Adipose tissue (tissue), 3 donors: ENCODE data around the gene APBB2. TPM values are rescaled to one million over a fixed set of nuclear protein-coding genes. Genes with fewer than 3 reads are reported as not detected.

Experiments
- H3K27ac ChIP-seq: one replicate; pipeline ENCODE4 v1.5.1; 2013; ENCODE audit warnings: low read depth, low read length
- WGBS, 3 donors: extraction: QIAGEN DNeasy Blood & Tissue Kit; methylation state at CpG; one replicate each; pipeline ENCODE4 v1.1.7; 2013; 5-methylcytosine and 5-hydroxymethylcytosine counted together
- polyA plus RNA-seq, 3 donors: library from polyadenylated mRNA; stranded (reverse); fragments of 200-250 nt; gene quantifications; one replicate each; pipeline ENCODE4 v1.2.3, GENCODE V29; 2013
- donor health status: healthy with polysubstance abuse.
- donor health status: Bipolar disorder and iron deficiency.
- donor health status: healthy.

The APBB2 gene
- polyA plus RNA-seq, result 10 to 100 TPM in 2 of 3 donors, 1 to 10 TPM in 1; 6.1 to 36.6 (median 27.3) TPM

- H3K27ac ChIP-seq, result no peak within 1 kb of the TSS
- WGBS, 3 donors, result 0 to 1% (median 0%) methylated on average over 56 to 71 of the region's 71 CpGs
These were observed at the start of gene APBB2 for GRCh38 chr4:41214136-41214824. TSS of gene APBB2 (minus strand) at chr4:41214542. CDS start at chr4:41033254, 181,288 bp downstream.

GRCh38 chr4:41262198-41262597 is 47.9 kb upstream of the APBB2 start:
- H3K27ac ChIP-seq, result no peak overlapping the region
- 95 to 97% (median 97%) methylated on average over 6 of the region's 6 CpGs for WGBS, 3 donors

DNA sequence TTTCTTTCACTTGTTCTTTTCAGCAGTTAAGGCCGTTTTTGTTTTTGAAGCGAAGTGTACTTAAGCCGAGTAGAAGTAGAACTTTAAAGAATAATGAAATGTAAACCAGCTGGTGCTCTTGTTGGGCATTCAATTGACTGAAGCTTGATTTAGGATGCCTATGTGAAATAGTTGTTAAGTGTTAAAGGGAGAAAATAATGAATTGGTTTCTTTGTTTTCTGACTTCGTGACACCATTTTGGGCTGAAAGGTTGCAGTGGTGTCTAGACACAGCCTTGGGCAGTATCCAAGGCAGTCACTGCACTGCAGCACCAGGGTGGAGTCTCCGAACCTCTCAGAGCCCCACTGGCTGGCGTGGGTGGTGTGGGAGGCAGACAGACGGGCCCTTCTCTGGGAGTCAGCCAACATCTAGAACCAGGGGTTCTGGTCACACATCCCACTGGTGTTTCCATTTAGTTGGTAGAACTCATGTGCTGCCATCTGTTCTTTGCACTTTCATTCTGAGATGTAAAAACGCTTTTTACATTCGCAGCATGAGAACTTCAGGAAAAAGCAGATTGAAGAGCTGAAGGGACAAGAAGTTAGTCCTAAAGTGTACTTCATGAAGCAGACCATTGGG is 45.9 kb upstream of the APBB2 start:
- no peak overlapping the region for H3K27ac ChIP-seq
- WGBS, 3 donors, result 88 to 94% (median 92%) methylated on average over 9 of the region's 9 CpGs

- H3K27ac ChIP-seq, result no peak overlapping the region
- 70 to 80% (median 72%) methylated on average over 5 of the region's 5 CpGs for WGBS, 3 donors
These were observed 44.4 kb upstream of the APBB2 start for GRCh38 chr4:41258783-41259182.

DNA sequence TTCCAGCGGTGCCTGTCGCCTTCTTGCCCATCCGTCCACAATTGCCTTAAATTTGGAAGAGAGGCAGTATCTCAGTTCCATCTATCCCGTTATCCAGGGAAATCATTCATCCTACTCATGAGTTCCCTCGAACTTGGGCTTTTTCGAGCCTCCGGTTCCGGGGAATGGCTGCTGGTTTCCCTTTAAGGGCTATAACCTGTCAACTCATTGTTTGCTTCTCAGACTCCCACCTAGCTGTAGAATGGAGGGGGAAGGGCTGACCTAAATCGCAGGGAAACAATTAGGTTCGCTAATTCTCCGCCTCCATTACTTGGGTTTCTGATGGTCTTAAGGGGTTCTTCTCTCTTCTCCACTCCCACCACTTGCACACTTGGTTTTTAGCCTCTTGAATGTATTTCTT is 43.6 kb upstream of the APBB2 start:
- no peak overlapping the region for H3K27ac ChIP-seq
- 26 to 46% (median 40%) methylated on average over 11 of the region's 11 CpGs for WGBS, 3 donors

GRCh38 chr4:41257257-41257901 is 43.0 kb upstream of the APBB2 start:
- H3K27ac ChIP-seq, result no peak overlapping the region
- WGBS, 3 donors, result 1 to 2% (median 2%) methylated on average over 41 to 68 of the region's 69 CpGs

- WGBS, 3 donors, result 1 to 2% (median 2%) methylated on average over 52 to 55 of the region's 55 CpGs
- no peak within 1 kb of the TSS for H3K27ac ChIP-seq
These were observed 42.5 kb upstream of the APBB2 start, which contains the start of gene UCHL1 for GRCh38 chr4:41256740-41257256. TSS of gene UCHL1 (plus strand) at chr4:41256928. CDS start at chr4:41256977, 49 bp downstream.

DNA sequence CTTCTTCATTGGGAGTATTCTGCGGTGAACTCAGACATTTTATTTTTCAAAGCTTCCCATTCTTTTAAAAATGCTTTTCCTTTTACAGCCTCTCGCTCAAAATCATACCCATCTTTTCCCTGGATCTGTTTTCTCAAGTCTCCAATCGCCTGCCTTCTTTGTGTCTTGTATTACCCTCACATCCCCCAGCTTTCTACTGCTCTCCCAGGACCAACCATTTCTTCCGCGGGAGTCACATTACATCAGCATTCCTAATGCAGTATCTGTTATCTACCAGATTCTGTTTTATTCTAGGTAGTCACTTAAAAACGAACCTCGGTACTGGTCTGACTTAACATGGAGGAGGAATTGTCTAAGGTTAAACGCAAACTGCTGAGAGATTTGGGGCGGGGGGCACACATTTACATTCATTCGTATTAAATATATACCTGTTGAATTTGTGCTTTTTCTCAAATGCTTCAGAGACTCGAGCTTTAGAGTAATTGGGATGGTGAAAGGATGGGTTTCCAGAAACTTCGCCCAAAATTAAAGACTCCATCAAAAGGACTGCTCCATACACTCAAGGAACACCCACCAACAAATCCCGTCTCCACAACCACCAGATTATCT is 41.9 kb upstream of the APBB2 start:
- no peak overlapping the region for H3K27ac ChIP-seq
- WGBS, 3 donors, result 21 to 33% (median 28%) methylated on average over 13 of the region's 13 CpGs

- no peak overlapping the region for H3K27ac ChIP-seq
- 85 to 94% (median 89%) methylated on average over 1 of the region's 1 CpG for WGBS, 3 donors
These were observed 31.6 kb upstream of the APBB2 start for GRCh38 chr4:41245983-41246382.

GRCh38 chr4:41241919-41242318 is 27.6 kb upstream of the APBB2 start:
- no peak overlapping the region for H3K27ac ChIP-seq
- WGBS, 3 donors, result 97 to 100% (median 98%) methylated on average over 1 of the region's 1 CpG

GRCh38 chr4:41236508-41236907 is 22.2 kb upstream of the APBB2 start:
- WGBS, 3 donors, result 61 to 100% (median 95%) methylated on average over 1 of the region's 1 CpG
- H3K27ac ChIP-seq, result no peak overlapping the region

GRCh38 chr4:41236032-41236431 is 21.7 kb upstream of the APBB2 start:
- WGBS, 3 donors, result 93 to 100% (median 97%) methylated on average over 1 of the region's 1 CpG
- H3K27ac ChIP-seq, result no peak overlapping the region

- no peak overlapping the region for H3K27ac ChIP-seq
- WGBS, 3 donors, result 85 to 89% (median 89%) methylated on average over 3 of the region's 3 CpGs
These were observed 18.5 kb upstream of the APBB2 start for GRCh38 chr4:41232856-41233255.

DNA sequence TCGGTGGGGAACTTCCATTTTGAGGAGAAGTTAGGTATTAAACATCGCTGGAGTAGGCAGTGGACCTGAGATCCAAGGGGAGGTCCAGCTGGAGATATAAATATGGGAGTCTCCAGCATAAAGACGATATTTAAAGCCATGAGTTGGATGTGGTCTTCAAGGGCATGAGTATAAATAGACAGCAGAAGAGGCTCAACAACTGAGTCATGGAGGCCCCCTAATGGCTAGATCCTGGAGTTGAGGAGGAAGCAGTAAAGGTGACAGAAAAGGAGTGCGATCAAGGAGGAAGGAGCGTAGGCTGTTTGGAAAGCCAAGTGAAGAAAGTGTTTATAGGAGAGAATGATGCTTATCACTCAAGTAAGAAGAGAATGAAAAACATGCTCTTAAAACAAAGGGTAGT is 18.1 kb upstream of the APBB2 start:
- WGBS, 3 donors, result 60 to 68% (median 64%) methylated on average over 5 of the region's 5 CpGs
- H3K27ac ChIP-seq, result no peak overlapping the region

DNA sequence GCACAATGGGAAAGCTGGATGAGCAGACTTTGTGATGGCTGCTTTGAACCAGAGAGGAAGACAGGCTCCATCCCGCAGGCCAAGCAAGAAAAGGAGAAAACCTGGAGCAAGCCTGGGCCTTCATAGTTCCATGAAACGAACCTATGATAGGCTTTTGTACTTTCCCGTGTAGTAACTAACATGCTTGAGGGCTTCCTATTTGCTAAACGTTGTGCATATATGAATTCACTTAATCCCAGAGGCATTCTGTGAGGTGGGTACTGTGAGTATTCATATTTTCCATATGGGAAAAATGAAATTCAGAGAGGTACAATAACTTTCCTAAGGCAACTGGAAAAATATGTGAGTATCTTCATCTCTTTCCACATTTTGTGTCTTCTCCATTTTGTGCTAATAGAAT is 13.6 kb upstream of the APBB2 start:
- no peak overlapping the region for H3K27ac ChIP-seq
- 81 to 83% (median 82%) methylated on average over 4 of the region's 4 CpGs for WGBS, 3 donors

DNA sequence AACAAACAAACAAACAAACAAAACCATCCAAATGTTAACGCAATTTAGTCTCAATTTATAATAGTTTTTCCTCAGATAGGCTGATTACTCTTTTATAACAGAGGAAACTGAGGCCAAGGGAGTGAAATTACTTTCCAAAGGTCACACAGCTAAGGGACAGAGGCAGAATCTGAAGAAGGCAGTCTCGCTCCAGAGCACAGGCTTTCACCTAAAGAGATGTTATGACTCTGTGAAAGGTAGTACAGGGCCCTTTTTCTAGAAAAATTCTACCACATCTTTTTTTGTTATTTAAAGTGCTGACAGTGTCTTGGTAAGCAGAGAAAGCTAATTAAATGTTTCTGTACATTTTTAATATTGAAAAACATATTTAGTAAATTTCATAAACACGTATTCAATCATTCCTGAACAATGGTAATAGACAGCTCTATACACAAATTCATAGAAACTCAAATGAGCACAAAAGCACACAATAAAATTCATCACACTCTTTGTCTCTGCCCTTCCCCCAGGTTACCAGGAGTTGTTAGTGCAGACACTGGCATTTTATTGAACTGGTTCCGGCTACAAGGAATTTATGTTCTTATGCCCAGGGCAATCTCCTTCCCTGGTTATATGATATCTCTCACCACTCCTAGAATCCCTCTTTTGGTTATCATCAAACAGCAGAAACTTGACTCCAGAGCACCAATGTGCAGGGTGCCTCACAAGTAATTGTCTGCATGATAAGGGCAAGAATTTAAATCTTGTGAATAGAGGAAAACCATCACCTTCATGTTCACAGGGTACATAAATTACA is 7.7 kb upstream of the APBB2 start:
- no peak overlapping the region for H3K27ac ChIP-seq
- WGBS, 3 donors, result 81 to 96% (median 94%) methylated on average over 4 of the region's 4 CpGs

DNA sequence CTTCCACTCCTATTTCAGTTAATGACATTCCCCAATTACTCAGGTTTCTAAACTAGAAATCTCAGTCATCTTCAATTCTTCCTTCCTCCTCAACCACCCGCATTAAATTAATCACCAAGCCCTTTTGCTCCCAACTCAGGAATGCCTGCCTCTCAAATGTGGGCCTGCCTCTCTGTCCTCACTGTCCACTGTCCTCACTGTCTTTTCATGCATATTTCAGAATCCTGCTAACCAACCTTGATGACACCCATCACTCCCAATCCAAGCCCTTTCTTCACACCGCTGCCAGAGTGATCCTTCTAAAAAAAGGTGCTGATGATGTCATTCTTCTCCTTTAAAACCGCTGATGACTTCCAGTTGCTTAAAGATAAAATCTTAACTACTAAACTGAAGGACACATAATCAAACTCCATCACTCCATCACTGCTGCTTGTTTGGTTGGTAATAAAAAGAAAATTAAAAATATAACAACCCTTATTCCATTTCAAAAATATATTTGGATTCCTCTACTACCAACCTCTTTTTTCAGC is 5.1 kb upstream of the APBB2 start:
- H3K27ac ChIP-seq, result no peak overlapping the region
- WGBS, 3 donors, result 81 to 91% (median 91%) methylated on average over 3 of the region's 3 CpGs

- no peak overlapping the region for H3K27ac ChIP-seq
- WGBS, 3 donors, result 94 to 99% (median 98%) methylated on average over 3 of the region's 3 CpGs
These were observed 4.4 kb upstream of the APBB2 start for GRCh38 chr4:41218703-41219102.
